Measurements from ENCODE around the gene GRPEL2.

Gene GRPEL2

GRCh38 chr5:149353911-149354310 lies 8.6 kb downstream of the GRPEL2 start:
- H3K27me3 ChIP-seq (ENCODE audit: insufficient read depth, low read length, poor library complexity): no peaks in the 10 kb centered on the region
- no peak for DNase-seq
- H4K20me1 ChIP-seq (ENCODE audit: insufficient read depth, low read length): no peaks in the 10 kb centered on the region; the same call in 1 of the 2 replicates
- H3K4me2 ChIP-seq (ENCODE audit: insufficient read depth, low read length): no peak overlapping the region
- no peak for ATAC-seq (ENCODE audit: insufficient read depth, low read depth)
- H3K27ac ChIP-seq (ENCODE audit: low read length): no peak overlapping the region
- peaks cover 10% of the 10 kb centered on the region; the same call in 1 of the 2 replicates for H3K36me3 ChIP-seq (ENCODE audit: insufficient read depth, low read length)
- H3K9ac ChIP-seq (ENCODE audit: low read depth, low read length): no peak overlapping the region
- no peak for TF ChIP-seq EZH2 (IDR thresholded peaks at IDR 0.05; ENCODE audit: borderline replicate concordance, low read depth, low read length, severe bottlenecking)
- TF ChIP-seq, protein P1, sequence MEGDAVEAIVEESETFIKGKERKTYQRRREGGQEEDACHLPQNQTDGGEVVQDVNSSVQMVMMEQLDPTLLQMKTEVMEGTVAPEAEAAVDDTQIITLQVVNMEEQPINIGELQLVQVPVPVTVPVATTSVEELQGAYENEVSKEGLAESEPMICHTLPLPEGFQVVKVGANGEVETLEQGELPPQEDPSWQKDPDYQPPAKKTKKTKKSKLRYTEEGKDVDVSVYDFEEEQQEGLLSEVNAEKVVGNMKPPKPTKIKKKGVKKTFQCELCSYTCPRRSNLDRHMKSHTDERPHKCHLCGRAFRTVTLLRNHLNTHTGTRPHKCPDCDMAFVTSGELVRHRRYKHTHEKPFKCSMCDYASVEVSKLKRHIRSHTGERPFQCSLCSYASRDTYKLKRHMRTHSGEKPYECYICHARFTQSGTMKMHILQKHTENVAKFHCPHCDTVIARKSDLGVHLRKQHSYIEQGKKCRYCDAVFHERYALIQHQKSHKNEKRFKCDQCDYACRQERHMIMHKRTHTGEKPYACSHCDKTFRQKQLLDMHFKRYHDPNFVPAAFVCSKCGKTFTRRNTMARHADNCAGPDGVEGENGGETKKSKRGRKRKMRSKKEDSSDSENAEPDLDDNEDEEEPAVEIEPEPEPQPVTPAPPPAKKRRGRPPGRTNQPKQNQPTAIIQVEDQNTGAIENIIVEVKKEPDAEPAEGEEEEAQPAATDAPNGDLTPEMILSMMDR (IDR thresholded peaks at IDR 0.05; ENCODE audit: borderline replicate concordance, extremely low read depth, low read length, poor library complexity, severe bottlenecking): no peak
- H3K9me3 ChIP-seq (ENCODE audit: insufficient read depth, low read length, severe bottlenecking): no peaks in the 10 kb centered on the region
- H3K79me2 ChIP-seq (ENCODE audit: insufficient read depth, low read length): peaks cover 5% of the 10 kb centered on the region
- H3K4me1 ChIP-seq (ENCODE audit: insufficient read depth, low read length): peaks cover 27% of the 10 kb centered on the region
- H2AFZ ChIP-seq (ENCODE audit: low read depth, low read length): no peak overlapping the region
- H3K4me3 ChIP-seq (ENCODE audit: low read depth in 1 of 2, low read length in 2 of 2): no peak overlapping the region

GRCh38 chr5:149355688-149356087 lies 10.4 kb downstream of the GRPEL2 start:
- peaks cover 8% of the 10 kb centered on the region for H3K79me2 ChIP-seq (ENCODE audit: insufficient read depth, low read length)
- DNase-seq (no peak), ATAC-seq (ENCODE audit: insufficient read depth, low read depth) (no peak)
- no peak overlapping the region for H3K9ac ChIP-seq (ENCODE audit: low read depth, low read length)
- H3K4me1 ChIP-seq (ENCODE audit: insufficient read depth, low read length): peaks cover 36% of the 10 kb centered on the region
- H2AFZ ChIP-seq (ENCODE audit: low read depth, low read length): no peak overlapping the region
- TF ChIP-seq EZH2 (IDR thresholded peaks at IDR 0.05; ENCODE audit: borderline replicate concordance, low read depth, low read length, severe bottlenecking): no peak
- TF ChIP-seq, protein P1 (IDR thresholded peaks at IDR 0.05; ENCODE audit: borderline replicate concordance, extremely low read depth, low read length, poor library complexity, severe bottlenecking): no peak
- no peaks in the 10 kb centered on the region; the same call in 1 of the 2 replicates for H4K20me1 ChIP-seq (ENCODE audit: insufficient read depth, low read length)
- H3K4me3 ChIP-seq (ENCODE audit: low read depth in 1 of 2, low read length in 2 of 2): no peak overlapping the region
- H3K4me2 ChIP-seq (ENCODE audit: insufficient read depth, low read length): no peak overlapping the region
- H3K27ac ChIP-seq (ENCODE audit: low read length): no peak overlapping the region
- H3K36me3 ChIP-seq (ENCODE audit: insufficient read depth, low read length): peaks cover 4% of the 10 kb centered on the region; the same call in 1 of the 2 replicates
- no peaks in the 10 kb centered on the region for H3K9me3 ChIP-seq (ENCODE audit: insufficient read depth, low read length, severe bottlenecking)
- no peaks in the 10 kb centered on the region for H3K27me3 ChIP-seq (ENCODE audit: insufficient read depth, low read length, poor library complexity)

- no peak overlapping the region for H3K27ac ChIP-seq (ENCODE audit: low read length)
- DNase-seq (no peak), ATAC-seq (ENCODE audit: insufficient read depth, low read depth) (no peak)
- no peaks in the 10 kb centered on the region for H3K27me3 ChIP-seq (ENCODE audit: insufficient read depth, low read length, poor library complexity)
- H3K9me3 ChIP-seq (ENCODE audit: insufficient read depth, low read length, severe bottlenecking): no peaks in the 10 kb centered on the region
- H3K4me2 ChIP-seq (ENCODE audit: insufficient read depth, low read length): 0 out of 2 replicates have a peak overlapping the region, but pooled peaks have one; percentile 84
- TF ChIP-seq EZH2 (IDR thresholded peaks at IDR 0.05; ENCODE audit: borderline replicate concordance, low read depth, low read length, severe bottlenecking): no peak
- TF ChIP-seq, protein P1 (IDR thresholded peaks at IDR 0.05; ENCODE audit: borderline replicate concordance, extremely low read depth, low read length, poor library complexity, severe bottlenecking): no peak
- no peak overlapping the region for H2AFZ ChIP-seq (ENCODE audit: low read depth, low read length)
- no peak overlapping the region for H3K4me3 ChIP-seq (ENCODE audit: low read depth in 1 of 2, low read length in 2 of 2)
- H3K36me3 ChIP-seq (ENCODE audit: insufficient read depth, low read length): no peaks in the 10 kb centered on the region; the same call in 1 of the 2 replicates
- no peak overlapping the region for H3K9ac ChIP-seq (ENCODE audit: low read depth, low read length)
- H3K4me1 ChIP-seq (ENCODE audit: insufficient read depth, low read length): peaks cover 36% of the 10 kb centered on the region
- peaks cover 8% of the 10 kb centered on the region for H3K79me2 ChIP-seq (ENCODE audit: insufficient read depth, low read length)
- no peaks in the 10 kb centered on the region; the same call in 1 of the 2 replicates for H4K20me1 ChIP-seq (ENCODE audit: insufficient read depth, low read length)
Measured at GRCh38 chr5:149356391-149356790, 11.1 kb downstream of the GRPEL2 start.

Measured in DND-41 (cell line).